Measurements from ENCODE around the gene CNTNAP5. TPM values are rescaled to one million over a fixed set of nuclear protein-coding genes. Genes with fewer than 3 reads are reported as not detected.

CNTNAP5 gene
- total and polyA plus RNA-seq, 2 donors from 2014 or later, result 0.50 TPM; not detected in 1

DNA sequence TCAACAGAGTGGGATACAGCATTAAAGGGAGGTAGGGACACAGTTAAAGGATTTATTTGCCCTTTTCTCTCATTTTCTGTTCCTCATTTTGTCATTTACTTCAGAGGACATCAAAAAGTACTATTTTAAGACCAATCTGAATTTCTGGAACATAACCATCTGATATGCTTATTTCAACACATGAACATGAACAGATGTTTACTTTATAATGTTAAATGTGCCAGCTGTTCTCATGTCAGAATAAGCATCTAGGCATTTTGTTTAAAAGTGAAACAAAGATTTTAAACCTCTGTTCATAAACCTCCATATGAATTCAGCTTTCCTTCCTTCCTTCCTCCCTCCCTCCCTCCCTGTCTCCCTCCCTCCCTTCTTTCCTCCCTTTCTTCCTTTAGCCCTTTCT is 677.7 kb downstream of the CNTNAP5 start:
- TF ChIP-seq, protein P1, sequence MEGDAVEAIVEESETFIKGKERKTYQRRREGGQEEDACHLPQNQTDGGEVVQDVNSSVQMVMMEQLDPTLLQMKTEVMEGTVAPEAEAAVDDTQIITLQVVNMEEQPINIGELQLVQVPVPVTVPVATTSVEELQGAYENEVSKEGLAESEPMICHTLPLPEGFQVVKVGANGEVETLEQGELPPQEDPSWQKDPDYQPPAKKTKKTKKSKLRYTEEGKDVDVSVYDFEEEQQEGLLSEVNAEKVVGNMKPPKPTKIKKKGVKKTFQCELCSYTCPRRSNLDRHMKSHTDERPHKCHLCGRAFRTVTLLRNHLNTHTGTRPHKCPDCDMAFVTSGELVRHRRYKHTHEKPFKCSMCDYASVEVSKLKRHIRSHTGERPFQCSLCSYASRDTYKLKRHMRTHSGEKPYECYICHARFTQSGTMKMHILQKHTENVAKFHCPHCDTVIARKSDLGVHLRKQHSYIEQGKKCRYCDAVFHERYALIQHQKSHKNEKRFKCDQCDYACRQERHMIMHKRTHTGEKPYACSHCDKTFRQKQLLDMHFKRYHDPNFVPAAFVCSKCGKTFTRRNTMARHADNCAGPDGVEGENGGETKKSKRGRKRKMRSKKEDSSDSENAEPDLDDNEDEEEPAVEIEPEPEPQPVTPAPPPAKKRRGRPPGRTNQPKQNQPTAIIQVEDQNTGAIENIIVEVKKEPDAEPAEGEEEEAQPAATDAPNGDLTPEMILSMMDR (IDR thresholded peaks at IDR 0.05; ENCODE audit: borderline replicate concordance, extremely low read depth, insufficient read depth), result no peak
- no peaks in the 10 kb centered on the region for H3K9me3 ChIP-seq (ENCODE audit: control insufficient read depth in 2 of 3, insufficient read depth in 1 of 3, low read length in 3 of 3)
- no peak overlapping the region for H3K4me3 ChIP-seq (ENCODE audit: low read length in 3 of 3)
- H3K27me3 ChIP-seq (ENCODE audit: control insufficient read depth, insufficient read depth, low read length), result no peaks in the 10 kb centered on the region
- no peak overlapping the region for H3K9ac ChIP-seq (ENCODE audit: low read length in 3 of 3)
- FAIRE-seq, result no peak
- peak in 2 of 5 donors; percentile 24 to 58 for DNase-seq
- no peaks in the 10 kb centered on the region for H3K36me3 ChIP-seq (ENCODE audit: control insufficient read depth in 2 of 3, insufficient read depth in 3 of 3, low read length in 3 of 3)
- intact Hi-C loops (cut with DNase I), result no loop called here
- H3K27ac ChIP-seq (ENCODE audit: low read depth in 2 of 2, low read length in 2 of 2), result no peak overlapping the region
- H3K4me1 ChIP-seq (ENCODE audit: control insufficient read depth in 2 of 3, insufficient read depth in 2 of 3, low read depth in 1 of 3, low read length in 3 of 3), result no peaks in the 10 kb centered on the region

DNA sequence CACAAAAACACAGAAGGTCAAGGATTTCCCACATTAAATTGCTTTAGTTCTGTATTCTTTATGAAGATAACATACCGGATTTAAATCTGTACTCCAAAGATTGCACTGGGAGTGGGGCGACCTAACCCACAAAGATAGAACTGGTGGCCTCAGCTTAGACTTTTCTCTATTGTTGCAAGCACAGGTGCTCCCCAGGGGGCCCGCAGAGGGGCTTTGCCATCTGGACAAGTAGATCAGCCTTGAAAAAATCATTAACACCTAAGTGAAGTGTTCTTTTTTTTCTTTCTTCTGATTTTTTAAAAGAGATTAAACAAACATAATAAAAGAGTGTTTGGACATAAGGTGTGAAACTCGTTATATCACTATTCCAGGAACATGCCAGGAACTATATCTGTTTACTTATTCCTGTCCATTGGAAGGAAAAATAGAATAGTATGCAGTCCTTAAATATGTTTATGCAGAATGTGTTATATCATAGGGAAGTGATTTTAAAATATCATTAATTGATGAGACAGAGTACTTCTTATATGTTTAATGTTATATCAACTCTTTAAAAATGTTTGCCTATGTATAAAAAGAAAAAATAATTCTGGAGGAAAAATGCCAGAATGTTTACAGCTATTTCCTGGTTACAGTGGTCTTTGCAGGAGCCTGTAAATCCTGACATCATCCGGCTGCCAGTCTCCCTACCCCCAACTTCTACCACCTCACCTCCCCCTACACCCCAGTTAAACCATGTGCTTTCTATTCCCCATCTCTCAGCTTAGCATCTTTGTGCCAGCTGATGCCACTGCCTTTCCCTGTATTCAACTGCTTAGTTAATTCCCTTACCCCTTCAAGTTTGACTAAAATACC is 679.2 kb downstream of the CNTNAP5 start:
- Histone ChIP-seq H3K27ac (ENCODE audit: low read depth in 2 of 2, low read length in 2 of 2) (no peak overlapping the region), H3K9ac (ENCODE audit: low read length in 3 of 3) (no peak overlapping the region), H3K4me3 (ENCODE audit: low read length in 3 of 3) (no peak overlapping the region), H3K4me1 (ENCODE audit: control insufficient read depth in 2 of 3, insufficient read depth in 2 of 3, low read depth in 1 of 3, low read length in 3 of 3) (no peaks in the 10 kb centered on the region), H3K27me3 (ENCODE audit: control insufficient read depth, insufficient read depth, low read length) (no peaks in the 10 kb centered on the region), H3K36me3 (ENCODE audit: control insufficient read depth in 2 of 3, insufficient read depth in 3 of 3, low read length in 3 of 3) (no peaks in the 10 kb centered on the region), H3K9me3 (ENCODE audit: control insufficient read depth in 2 of 3, insufficient read depth in 1 of 3, low read length in 3 of 3) (no peaks in the 10 kb centered on the region)
- DNase-seq, result peak in 1 of 5 donors; percentile 10
- TF ChIP-seq, protein P1 (IDR thresholded peaks at IDR 0.05; ENCODE audit: borderline replicate concordance, extremely low read depth, insufficient read depth), result no peak
- intact Hi-C loops (cut with DNase I), result no loop called here
- FAIRE-seq, result no peak

DNA sequence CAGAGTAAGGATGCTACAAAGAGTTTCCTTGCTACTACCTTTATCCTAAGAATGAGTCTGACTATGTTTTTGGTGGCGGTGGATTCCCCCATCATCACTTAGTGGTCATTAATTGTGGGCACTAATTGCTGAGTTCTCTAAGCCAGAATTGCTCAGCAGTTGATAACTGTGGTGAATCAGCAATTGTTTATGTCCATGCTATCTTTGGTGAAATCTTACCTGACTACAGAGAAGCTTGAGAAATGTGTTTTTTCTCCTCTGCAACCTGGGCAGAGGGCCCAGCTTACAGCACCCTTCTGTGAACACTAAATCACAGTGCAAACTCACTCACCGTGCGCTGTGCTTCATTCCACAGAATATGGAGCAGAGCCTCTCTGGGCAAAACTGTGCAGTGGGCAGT is 683.6 kb downstream of the CNTNAP5 start:
- no peak for FAIRE-seq
- no peak overlapping the region for H3K9ac ChIP-seq (ENCODE audit: low read length in 3 of 3)
- TF ChIP-seq, protein P1 (IDR thresholded peaks at IDR 0.05; ENCODE audit: borderline replicate concordance, extremely low read depth, insufficient read depth), result no peak
- no peak overlapping the region for H3K4me3 ChIP-seq (ENCODE audit: low read length in 3 of 3)
- H3K4me1 ChIP-seq (ENCODE audit: control insufficient read depth in 2 of 3, insufficient read depth in 2 of 3, low read depth in 1 of 3, low read length in 3 of 3), result no peaks in the 10 kb centered on the region
- no peak for DNase-seq
- H3K27me3 ChIP-seq (ENCODE audit: control insufficient read depth, insufficient read depth, low read length), result no peaks in the 10 kb centered on the region
- intact Hi-C loops (cut with DNase I), result no loop called here
- H3K9me3 ChIP-seq (ENCODE audit: control insufficient read depth in 2 of 3, insufficient read depth in 1 of 3, low read length in 3 of 3), result no peaks in the 10 kb centered on the region
- H3K27ac ChIP-seq (ENCODE audit: low read depth in 2 of 2, low read length in 2 of 2), result no peak overlapping the region
- H3K36me3 ChIP-seq (ENCODE audit: control insufficient read depth in 2 of 3, insufficient read depth in 3 of 3, low read length in 3 of 3), result no peaks in the 10 kb centered on the region
